ENCODE measurements around the gene TCEAL4. TPM values are rescaled to one million over a fixed set of nuclear protein-coding genes. Genes with fewer than 3 reads are reported as not detected.

The TCEAL4 gene
- total and polyA plus RNA-seq, 2 of the 13 experiments (the other 11 are each of a cell fraction or from before 2014, with no cell fraction given), result 12.6 to 31.0 TPM

GRCh38 chrX:103585411-103586313, at the start of gene TCEAL4 (continued):
- TF ChIP-seq TAF15 (IDR thresholded peaks at IDR 0.05; ENCODE audit: low read depth, low read length, poor library complexity, severe bottlenecking) (no peak), HOXA5 (CRISPR knock-in tag; IDR thresholded peaks at IDR 0.05) (no peak), ZNF264 (CRISPR knock-in tag; IDR thresholded peaks at IDR 0.05) (no peak)
- TF ChIP-seq, protein P1, sequence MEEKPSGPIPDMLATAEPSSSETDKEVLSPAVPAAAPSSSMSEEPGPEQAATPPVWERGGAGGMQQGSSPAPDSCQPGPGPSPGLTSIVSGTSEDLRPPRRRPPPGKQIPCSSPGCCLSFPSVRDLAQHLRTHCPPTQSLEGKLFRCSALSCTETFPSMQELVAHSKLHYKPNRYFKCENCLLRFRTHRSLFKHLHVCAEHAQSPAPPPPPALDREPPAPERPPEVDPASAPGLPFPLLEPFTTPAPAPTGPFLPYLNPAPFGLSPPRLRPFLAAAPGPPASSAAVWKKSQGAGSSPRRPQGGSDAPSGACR (CRISPR knock-in tag; IDR thresholded peaks at IDR 0.05), result no peak

GRCh38 chrX:103536071-103536470, 49.2 kb upstream of the TCEAL4 start:
- Histone ChIP-seq H3K4me2 (ENCODE audit: low read depth, low read length) (no peak overlapping the region), H4K20me1 (ENCODE audit: insufficient read depth, low read length) (no peaks in the 10 kb centered on the region), H3K9me3 (ENCODE audit: low read length) (no peaks in the 10 kb centered on the region), H3K36me3 (replicated peaks in 1 of 2; ENCODE audit: control insufficient read depth in 1 of 2, insufficient read depth in 2 of 2, low read length in 2 of 2) (no peaks in the 10 kb centered on the region), H3K9ac (ENCODE audit: insufficient read depth, low read depth, low read length) (no peak overlapping the region), H3K27me3 (ENCODE audit: control insufficient read depth in 1 of 2, insufficient read depth in 2 of 2, low read length in 2 of 2) (no peaks in the 10 kb centered on the region), H3K79me2 (ENCODE audit: insufficient read depth, low read length) (no peaks in the 10 kb centered on the region), H2AFZ (ENCODE audit: low read length) (no peak overlapping the region), H3K4me1 (ENCODE audit: insufficient read depth, low read length) (no peaks in the 10 kb centered on the region), H3K4me3 (replicated peaks in 1 of 3; ENCODE audit: insufficient read depth in 1 of 3, low read depth in 2 of 3, low read length in 3 of 3) (no peak overlapping the region), H3K27ac (ENCODE audit: extremely low read length, insufficient read depth, low read length) (no peak overlapping the region)
- intact Hi-C loops (cut with micrococcal nuclease; ENCODE audit: unreplicated experiment) (no loop called here), in situ Hi-C loops (cut with HindIII; ENCODE audit: extremely low pct_ligation_motif_present, low pct_unique_long_range_greater_than_20kb) (loop anchor here (25.0 kb wide), 2 partner anchors 276 to 576 kb away; partner anchors contain the start of gene ZCCHC18)
- ChIA-PET POLR2A (no interaction called here), CTCF (ENCODE audit: low intra/inter-chr PET ratio, low total read pairs) (interaction anchor here (1.3 kb wide), 1 partner anchor 94 kb away, joined by 4 read pairs; no protein-coding TSS in a partner anchor)
- DNase-seq (ENCODE audit: low spot score) (no peak), FAIRE-seq (no peak), ATAC-seq (no peak)
- no peak for TF ChIP-seq PHF21A (CRISPR knock-in tag; IDR thresholded peaks at IDR 0.05)
- no peak for TF ChIP-seq IRF2 (CRISPR knock-in tag; IDR thresholded peaks at IDR 0.05)
- TF ChIP-seq AKNA (CRISPR knock-in tag; IDR thresholded peaks at IDR 0.05; ENCODE audit: borderline replicate concordance), result no peak
- TF ChIP-seq, protein P2, sequence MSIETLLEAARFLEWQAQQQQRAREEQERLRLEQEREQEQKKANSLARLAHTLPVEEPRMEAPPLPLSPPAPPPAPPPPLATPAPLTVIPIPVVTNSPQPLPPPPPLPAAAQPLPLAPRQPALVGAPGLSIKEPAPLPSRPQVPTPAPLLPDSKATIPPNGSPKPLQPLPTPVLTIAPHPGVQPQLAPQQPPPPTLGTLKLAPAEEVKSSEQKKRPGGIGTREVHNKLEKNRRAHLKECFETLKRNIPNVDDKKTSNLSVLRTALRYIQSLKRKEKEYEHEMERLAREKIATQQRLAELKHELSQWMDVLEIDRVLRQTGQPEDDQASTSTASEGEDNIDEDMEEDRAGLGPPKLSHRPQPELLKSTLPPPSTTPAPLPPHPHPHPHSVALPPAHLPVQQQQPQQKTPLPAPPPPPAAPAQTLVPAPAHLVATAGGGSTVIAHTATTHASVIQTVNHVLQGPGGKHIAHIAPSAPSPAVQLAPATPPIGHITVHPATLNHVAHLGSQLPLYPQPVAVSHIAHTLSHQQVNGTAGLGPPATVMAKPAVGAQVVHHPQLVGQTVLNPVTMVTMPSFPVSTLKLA (IDR thresholded peaks at IDR 0.05), result no peak
- TF ChIP-seq, protein P3, sequence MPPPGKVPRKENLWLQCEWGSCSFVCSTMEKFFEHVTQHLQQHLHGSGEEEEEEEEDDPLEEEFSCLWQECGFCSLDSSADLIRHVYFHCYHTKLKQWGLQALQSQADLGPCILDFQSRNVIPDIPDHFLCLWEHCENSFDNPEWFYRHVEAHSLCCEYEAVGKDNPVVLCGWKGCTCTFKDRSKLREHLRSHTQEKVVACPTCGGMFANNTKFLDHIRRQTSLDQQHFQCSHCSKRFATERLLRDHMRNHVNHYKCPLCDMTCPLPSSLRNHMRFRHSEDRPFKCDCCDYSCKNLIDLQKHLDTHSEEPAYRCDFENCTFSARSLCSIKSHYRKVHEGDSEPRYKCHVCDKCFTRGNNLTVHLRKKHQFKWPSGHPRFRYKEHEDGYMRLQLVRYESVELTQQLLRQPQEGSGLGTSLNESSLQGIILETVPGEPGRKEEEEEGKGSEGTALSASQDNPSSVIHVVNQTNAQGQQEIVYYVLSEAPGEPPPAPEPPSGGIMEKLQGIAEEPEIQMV (CRISPR knock-in tag; IDR thresholded peaks at IDR 0.05; ENCODE audit: low read depth), result no peak
- no peak for TF ChIP-seq NFKBIZ (CRISPR knock-in tag; IDR thresholded peaks at IDR 0.05)
- no peak for TF ChIP-seq LCORL (IDR thresholded peaks at IDR 0.05)
- TF ChIP-seq LCORL (CRISPR knock-in tag; IDR thresholded peaks at IDR 0.05), result no peak
- no peak for TF ChIP-seq SP140L (CRISPR knock-in tag; IDR thresholded peaks at IDR 0.05; ENCODE audit: borderline replicate concordance)
- BruUV-seq (replicated peaks), result no TSS peak

Data from HepG2 (cell line).